ENCODE data around the gene SSBP2.

SSBP2 gene

GRCh38 chr5:81389025-81389424 is 361.9 kb downstream of the SSBP2 start:
- DNase-seq (ENCODE audit: low spot score), result no peak

- DNase-seq (ENCODE audit: low spot score), result no peak
Observed at GRCh38 chr5:81388169-81388568, 362.7 kb downstream of the SSBP2 start.

GRCh38 chr5:81383867-81384266 is 367.0 kb downstream of the SSBP2 start:
- no peak for DNase-seq (ENCODE audit: low spot score)

- DNase-seq (ENCODE audit: low spot score), result no peak
Observed at GRCh38 chr5:81371354-81371876, 379.5 kb downstream of the SSBP2 start.

- no peak for DNase-seq (ENCODE audit: low spot score)
Observed at GRCh38 chr5:81370912-81371311, 380.0 kb downstream of the SSBP2 start.

GRCh38 chr5:81365541-81365940 is 385.4 kb downstream of the SSBP2 start:
- no peak for DNase-seq (ENCODE audit: low spot score)

- DNase-seq (ENCODE audit: low spot score), result peak; percentile 12
Observed at GRCh38 chr5:81363093-81363871, 387.6 kb downstream of the SSBP2 start.

Measured in AG08396 (cell line).